Activated T-cell treated with anti-CD3 and anti-CD28 coated beads for 48 hours (primary cell): ENCODE results near the gene REEP3.
"Not testable (repeated sequence)": the region's sequence is repeated elsewhere in the genome, so short reads cannot be mapped to it uniquely, and the experiment has no call there.

ENCODE experiments used
- DNase-seq: peaks from one replicate; pipeline ENCODE4 v3.0.0-alpha.2; 2020; ENCODE audit warnings: low read depth

Gene REEP3

DNA sequence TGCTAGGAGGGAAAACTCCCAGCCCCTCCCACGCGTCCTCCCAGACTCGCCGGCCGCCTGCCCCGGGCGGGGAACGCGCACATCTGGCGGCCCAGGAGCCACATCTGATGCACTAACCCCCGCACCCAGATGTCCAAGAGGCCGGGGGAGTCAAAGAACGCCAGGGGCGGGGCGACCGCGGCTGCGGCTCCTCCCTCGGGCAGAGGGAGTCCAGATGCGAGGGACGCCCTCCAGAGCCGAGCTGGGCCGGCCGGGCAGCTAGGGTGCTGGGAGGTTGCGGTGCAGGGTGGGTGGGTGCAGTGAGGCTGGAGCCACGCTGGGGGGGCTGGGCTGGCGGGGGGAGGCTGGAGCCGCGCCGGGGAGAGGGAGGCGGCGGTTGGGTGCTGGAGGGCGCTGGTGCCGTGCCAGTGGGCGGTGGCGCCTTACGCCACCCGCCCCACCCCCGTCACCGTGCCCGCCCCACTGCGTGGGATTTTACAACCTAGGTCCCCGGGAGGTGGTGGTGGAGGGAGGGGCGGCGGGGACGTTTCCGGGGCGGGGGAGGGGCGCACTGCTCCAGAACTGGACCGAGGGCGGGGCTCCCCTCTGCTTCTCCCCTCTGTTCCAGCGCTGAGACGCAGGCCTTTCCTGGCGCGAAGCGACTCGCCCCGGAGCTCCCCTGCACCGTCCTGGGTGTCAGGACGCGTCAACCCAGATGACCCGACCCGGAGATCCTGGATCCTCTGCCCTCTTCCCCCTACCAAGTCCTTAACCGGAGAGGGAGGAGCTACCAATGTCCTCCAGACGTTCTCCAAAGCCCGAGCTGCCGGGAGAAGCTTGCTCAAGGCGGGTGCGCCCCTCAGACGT, 109.1 kb downstream of the REEP3 start:
- DNase-seq: peak; percentile 66

DNA sequence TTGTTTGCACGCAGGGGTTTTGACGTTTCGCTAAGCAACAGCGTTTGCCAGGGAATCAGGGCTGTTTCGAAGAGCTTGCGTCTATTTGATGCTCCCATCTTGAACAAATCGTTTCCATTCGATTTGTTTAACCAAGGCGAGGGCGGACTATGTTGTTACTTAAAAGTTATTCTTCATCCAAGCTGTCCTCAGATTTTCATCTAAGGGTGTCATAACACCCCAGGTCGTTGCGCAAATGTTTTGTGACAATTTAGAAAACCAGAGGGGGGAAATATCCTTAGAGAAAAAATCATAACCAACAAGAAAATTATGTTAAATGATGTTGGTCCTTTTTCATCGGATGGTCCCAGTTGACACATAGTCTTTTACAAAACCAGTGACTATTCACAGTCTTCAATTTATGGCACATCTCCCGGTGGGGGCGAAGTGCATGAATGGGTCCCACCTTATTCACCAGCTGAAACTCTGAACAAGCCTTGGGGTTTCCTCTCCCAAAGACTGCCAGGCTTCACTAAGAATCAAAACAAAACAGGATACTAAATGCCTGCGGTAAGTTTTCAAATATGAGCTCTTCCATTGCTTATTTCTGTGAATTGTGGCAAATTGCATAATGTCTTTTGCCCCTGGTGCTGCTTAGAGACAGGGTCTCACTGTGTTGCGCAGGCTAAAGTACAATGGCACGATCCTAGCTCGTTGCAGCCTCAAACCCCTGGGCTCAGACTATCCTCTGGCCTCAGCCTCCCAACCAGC, 109.9 kb downstream of the REEP3 start:
- DNase-seq: no peak

DNA sequence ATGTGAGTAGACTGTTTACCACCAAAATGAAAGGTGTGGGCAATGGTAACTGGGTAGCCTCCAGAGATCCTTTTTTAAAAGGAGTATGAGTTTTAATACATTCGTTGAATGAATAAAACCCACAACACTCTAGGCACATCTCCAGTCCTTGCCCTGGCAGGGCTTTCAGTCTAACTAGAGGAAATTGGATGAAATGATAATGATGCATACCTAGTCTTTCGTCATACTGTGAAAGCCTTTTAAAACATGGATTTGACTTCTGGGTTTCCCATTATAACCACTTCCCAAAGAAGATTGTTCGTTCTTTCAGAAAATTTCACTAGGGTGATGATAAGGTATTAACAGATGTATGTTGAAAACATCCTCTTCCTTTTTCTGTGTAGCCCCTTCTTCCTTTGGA, 110.8 kb downstream of the REEP3 start:
- DNase-seq: no peak

DNA sequence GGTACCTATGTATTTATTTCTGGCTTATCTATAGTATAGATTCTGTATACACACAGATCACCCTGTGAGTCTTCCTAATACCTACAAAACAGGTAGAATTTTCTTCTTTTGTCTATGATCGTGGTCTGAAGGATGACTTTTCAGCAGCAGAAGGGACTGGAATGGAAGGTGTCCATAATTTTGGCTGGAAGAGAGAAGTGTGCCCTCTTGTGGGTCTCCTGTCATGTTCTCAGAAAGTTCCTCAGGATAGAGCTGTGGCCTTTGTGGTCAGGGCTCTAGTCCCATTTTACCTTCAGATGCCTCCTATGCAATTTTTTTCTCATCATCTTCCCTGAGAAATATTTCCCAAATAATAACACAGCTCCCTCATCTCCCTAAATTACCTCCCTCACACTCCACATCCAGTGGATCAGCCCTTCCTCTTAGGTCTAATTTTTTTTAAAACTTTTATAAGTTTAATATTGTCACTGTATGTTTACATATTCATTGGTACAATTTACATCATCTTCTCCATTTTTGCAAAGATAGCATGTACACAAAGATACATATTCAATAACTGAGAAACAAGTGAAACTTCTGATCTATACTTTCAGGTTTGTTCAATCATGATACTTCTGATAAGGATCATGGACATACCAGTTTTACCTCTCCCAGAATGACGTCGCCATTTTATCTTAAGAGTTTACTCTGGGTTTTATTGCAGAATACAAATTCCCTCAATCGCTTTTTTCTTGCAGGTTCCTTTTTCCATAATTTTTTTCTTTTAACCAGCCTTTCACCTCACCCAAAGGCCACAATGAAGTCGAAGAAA, 112.7 kb downstream of the REEP3 start:
- no peak for DNase-seq

DNA sequence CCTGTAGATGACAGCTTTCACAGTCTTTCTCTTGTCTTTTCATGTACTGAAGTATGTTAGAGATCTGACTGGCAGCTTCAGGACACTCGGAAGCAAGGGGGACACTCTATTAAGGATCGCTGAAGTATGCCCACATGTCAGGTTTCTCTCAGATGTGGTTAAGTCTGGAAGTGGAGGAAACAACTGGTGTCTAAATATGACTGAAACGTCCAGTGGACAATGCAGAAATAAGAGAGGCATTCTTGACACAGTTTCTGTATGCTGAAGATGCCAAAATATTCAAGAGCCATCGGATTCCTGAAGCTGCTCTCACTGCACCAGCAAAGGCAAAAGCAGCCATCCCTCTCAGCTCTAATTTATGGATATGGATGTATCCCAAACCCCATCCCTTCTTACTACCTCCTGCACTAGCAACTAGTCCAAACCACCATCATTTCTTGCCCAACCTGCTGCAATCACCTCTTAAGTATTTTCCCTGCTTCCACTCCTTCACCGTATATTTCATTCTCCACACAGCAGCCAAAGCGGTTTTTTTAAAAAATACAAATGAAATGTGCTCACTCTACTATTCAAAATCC, 113.4 kb downstream of the REEP3 start:
- DNase-seq: no peak

DNA sequence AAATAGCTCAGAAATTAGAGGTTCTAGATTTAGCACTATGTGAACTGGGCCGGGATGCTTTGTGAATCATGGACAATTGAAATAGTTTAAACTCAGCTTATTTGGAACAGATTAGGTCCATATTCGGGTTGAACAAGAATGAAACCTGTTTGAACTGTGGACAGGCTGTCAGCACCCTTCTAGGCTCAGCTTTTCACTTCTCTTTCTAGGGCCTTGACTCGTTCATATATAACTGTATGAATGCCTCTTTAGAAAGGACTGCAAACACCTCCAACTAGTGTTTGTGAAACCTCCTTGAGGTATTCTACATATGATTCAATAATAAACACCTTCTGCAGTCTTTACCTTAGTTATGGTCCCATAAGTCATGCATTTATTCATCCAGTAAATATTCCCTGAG, 115.6 kb downstream of the REEP3 start:
- DNase-seq: no peak

DNA sequence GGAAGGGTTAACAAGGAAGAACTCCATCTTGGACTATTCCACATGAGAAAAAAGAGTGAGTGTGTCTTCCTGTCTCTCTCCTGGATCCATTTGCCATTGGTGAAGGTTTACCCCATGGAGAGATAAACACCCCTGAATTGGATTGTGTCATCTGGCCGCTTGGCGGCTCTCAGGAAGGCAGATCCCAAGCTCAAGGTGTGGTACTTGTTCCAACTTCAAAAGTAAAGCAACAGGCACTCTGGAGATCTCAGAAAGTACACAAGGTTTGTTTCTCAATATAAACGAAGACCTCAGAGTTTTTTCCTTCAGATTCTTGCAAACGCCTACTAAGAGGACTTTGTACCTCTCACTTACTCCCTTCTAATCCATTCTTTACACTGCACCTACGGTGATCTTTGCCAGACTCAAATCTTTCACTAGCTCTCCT, 116.7 kb downstream of the REEP3 start:
- no peak for DNase-seq

DNA sequence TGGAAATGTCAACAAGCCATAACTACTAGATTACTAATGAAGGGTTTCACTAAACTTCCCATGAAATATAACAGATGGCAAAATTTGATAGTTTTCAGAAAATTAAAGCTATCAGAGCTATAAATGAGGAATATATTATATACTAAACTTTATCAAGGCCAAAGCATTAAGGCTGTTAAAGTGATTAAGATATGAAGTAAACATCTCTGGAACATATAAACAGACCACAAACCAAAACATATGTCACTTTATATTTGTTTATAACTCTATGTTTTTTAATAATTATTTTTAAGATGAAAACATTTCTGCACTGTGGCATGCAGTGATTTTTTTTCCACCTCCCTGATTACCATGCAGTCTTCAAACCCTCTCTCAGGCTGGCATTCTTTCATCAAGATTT, 120.2 kb downstream of the REEP3 start:
- DNase-seq: no peak

DNA sequence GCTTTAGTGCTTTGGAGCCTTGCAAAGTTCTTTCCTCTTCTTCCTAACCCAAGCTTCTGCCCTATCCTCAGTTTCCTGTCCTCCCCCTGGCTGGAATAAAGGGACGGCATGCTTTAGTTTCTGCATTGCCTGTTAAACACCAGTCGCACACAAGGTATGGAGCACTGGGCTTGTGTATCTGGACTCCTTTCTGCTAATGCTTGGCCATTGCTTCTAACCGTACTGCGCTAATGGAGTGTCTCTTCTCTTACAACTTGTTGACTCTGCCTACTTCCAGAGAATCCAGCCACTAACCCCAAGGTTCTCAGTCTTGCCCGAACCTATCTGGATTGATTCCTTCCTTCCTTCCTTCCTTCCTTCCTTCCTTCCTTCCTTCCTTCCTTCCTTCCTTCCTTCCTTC, 120.6 kb downstream of the REEP3 start:
- DNase-seq: no peak

DNA sequence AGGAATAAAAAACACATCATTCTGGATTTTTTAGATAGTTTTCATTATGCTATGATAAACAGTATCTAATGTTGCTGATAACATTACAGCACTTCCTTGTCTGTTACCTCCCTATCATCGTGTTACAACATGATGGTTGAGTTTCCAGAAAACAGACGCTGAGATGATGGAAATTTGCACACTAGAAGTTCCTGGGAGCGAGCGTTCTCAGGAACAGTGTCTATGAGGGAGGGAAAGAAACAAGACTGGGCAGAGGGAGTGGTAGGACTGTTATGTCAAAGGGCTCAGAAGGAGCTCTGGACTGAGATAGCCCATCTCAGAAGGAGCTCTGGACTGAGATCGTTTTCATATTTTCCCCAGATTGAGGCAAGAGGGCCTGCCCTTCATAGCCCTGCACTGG, 121.6 kb downstream of the REEP3 start:
- no peak for DNase-seq

DNA sequence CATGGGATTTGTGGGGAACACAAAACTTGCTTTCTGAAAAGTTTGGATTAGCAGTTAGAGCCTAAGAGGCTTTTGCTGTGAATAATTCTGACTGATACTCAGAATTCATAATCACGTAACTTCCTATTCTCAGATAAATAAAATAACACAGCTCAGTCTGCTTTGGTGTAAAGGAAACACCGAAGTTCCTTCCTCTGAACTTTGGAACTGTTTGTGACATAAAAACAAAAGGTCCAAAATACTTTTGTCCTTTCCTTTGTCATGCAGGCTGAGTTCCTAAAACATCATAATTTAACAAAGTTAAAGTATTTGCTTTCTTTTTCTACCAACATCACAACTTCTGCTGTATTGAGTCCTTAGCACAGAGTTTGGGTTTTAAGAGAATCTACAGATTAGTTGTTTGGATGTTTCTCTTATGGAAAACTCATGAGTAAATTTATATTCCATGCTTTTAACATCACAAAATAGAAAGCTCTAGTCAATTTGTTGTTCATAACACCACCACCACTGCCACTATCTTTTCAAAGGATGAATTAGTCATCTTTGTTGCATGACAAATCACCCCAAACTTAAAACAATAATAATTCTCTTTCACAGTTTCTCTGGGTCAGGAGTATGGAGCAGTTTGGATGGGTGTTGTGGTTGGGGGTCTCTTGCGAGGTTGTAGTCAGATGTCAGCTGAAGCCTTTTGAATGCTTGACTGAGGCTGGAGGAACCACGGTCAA, 123.4 kb downstream of the REEP3 start:
- no peak for DNase-seq

DNA sequence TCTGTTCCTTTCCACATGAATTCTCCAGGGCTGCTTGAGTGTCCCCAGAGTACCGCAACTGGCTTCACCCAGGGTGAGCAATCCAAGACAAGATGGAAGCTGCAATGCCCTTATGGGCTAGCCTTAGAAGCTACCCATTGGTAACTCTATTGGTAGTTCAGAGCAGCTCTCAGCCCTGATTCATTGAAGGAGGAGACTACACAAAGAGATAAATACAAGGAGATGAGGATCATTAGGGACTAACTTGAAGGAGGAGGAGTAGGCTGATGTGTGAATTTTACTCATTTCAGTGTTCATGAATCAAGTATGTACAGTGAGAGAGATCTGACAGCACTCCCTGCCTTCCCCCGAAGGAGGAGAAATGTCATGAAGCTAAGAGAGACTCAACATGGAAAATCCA, 124.0 kb downstream of the REEP3 start:
- no peak for DNase-seq

DNA sequence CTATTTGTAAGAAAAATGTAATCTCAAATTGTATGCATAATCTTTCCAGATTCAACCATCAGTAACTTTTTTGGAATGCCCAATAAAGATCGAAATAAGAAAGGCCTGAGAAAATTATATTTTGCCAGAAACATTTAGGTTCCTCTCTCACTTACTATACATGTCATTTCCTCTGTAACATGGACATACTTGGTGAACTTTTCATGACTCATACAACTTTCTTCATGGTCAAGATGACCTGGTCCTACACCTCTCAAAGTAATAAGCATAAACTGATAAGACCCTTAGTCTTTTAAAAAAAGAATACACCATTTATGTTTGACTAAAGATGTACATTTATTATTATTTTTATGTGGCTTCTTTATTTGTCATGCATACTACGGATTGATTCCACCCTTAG, 125.3 kb downstream of the REEP3 start:
- DNase-seq: no peak

DNA sequence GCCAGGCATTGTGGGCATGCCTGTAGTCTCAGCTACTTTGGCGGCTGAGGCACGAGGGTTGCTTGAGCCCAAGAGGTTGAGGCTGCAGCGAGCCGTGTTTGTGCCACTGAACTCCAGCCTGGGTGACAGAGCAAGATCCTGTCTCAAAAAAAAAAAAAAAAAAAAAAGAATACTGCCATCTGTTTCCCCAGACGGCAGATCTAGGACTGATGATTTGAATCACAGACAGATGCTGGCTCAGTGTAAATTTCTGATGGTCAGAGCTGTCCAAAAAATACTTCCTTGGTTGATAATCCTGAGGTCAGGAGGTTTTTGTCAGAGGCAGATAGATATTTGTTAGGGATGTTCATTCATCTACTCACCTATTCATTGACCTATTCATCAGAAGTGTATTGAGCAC, 130.7 kb downstream of the REEP3 start:
- no peak for DNase-seq

DNA sequence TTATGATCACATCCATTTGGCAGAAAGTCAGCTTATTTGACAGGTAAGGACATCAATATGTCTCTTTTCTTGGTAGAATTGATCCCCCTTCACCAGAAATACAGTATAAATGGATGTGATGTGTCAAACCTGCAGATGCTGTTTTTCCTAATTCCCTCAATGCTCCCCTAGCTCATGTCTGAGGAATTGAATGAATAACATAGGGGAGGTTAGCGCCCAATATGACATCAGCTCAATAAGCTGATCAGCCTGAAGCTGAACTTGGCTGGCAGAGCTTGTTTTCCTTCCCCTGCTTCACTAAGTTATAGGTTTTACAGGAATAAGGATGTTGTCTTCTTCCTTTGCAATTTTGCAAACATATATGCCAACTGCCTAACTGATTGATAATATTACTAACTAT, 132.5 kb downstream of the REEP3 start:
- no peak for DNase-seq

DNA sequence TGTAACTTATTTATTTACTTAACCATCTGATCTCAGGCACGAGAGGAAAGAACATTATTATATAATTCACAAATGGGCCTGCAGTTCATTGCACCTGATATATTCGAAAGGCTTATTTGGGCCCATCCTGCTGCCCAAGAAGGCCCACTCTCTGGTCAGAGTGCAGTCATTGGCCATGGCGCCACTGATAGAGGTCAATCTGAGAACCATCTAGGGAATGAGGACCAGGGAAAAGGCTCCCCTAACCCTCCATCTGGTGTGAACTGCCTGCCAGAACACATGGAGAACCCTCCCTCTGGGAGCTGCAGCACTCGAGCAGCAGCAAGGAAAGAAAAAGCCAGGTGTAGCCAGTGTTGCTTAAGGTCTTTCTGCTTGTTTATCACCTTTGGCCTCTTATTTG, 136.6 kb downstream of the REEP3 start:
- no peak for DNase-seq

DNA sequence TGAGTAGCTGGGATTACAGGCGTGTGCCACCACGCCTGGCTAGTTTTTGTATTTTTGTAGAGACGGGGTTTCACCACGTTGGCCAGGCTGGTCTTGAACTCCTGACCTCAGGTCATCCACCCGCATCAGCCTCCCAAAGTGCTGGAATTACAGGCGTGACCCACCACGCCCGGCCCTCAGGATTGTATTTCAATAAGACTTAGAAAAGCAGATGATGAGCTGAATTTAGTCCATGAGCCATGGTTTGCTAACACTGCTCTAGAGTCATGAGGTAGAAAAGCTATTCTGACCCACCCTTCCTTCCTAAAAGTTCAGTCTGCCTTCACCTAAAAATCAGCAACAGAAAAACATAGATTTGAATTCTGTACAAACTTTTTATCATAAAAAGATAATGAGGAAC, 139.7 kb downstream of the REEP3 start:
- DNase-seq: not testable (repeated sequence)

DNA sequence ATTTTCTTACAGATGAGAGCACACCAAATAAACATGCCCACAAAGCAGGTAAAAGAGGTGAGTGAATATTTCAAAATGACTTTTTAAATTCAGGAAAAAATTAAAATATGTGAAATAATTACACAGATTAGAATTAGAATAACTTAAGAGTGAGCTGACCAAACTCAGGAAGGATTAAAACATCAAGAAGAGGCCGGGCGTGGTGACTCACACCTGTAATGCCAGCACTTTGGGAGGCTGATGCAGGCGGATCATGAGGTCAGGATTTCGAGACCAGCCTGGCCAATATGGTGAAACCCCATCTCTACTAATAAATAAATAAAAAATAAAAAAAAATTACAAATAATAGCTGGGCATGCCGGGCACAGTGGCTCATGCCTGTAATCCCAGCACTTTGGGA, 140.1 kb downstream of the REEP3 start:
- DNase-seq: no peak

DNA sequence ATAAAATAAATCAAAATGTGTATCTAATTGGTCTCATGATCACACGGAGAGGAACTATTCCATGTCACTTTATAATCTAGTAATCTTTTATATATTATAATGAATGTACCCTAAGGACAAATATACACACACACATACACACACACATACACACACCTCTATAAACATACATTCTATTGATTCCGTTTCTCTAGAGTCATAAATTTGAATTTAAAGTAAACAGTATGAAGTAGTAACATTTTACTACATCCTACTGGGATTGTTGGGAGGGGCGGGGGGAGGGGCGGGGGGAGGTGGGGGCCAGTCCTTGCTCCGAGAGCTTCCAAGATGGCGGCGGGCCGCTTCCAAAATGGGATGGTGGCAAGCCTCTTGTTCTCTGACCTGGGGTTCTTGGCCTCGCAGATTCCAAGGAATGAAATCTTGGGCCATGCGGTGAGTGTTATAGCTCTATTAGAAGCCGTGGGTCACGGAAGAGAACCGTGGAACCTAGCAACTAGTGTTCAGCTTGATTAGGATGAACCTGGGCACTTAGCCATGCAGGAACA, 143.2 kb downstream of the REEP3 start:
- no peak for DNase-seq

DNA sequence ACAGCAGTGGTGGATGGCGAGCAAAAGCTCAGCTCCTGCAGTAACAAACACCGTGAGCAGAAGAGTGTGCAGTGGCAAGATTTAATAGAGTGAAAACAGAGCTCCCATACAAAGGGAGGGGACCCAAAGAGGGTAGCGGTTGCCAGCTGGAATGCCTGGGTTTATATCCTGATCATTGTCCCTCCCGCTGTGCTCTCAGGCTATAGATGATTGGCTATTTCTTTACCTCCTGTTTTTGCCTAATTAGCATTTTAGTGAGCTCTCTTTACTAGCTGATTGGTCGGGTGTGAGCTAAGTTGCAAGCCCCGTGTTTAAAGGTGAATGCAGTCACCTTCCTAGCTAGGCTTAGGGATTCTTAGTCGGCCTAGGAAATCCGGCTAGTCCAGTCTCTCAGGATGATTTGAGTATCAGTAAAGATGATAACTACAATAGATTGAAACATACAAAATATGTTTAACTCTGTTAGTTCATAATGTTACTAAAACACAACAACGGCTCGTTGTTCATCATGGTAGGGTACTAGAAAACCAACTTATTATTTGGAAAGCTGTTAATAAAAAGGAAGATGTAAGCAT, 143.9 kb downstream of the REEP3 start:
- not testable (repeated sequence) for DNase-seq

DNA sequence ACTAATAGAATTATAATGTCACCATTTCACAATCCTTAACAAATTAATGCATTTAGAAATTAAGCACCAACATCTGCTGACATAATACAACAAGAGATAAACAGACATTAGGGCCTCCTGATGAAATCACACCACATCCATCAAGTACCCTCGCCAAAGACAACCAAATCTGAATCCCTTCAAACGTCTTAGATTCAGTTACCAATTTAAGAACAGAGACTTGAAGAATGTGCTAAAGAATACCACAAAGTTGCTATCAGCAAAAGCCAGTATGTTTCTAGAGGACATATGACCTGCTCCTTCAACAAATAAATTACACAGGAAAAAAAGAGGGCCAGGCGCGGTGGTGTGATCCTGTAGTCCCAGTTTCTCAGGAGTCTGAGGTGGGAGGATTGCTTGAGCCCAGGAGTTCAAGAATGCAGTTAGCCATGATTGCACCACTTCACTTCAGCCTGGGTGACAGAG, 144.5 kb downstream of the REEP3 start:
- no peak for DNase-seq
